ENCODE results near the gene RRAS.

RRAS gene

DNA sequence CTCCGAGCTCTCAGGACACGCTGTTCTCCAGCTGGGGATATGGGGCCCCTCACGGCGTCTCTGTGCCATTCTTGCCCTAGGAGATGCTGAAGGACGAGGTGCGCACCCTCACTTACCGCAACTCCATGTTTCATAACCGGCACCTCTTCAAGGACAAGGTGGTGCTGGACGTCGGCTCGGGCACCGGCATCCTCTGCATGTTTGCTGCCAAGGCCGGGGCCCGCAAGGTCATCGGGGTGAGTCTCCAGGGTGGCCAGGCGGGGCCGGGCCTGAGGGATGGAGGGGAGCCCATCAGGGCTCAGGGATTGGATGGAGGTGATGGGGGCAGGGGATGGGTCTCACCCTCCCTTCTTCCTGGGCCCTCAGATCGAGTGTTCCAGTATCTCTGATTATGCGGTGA is 41.9 kb upstream of the RRAS start:
- no peak overlapping the region for H3K4me3 ChIP-seq (ENCODE audit: control insufficient read depth, low read depth, low read length)
- TF ChIP-seq, protein P1, sequence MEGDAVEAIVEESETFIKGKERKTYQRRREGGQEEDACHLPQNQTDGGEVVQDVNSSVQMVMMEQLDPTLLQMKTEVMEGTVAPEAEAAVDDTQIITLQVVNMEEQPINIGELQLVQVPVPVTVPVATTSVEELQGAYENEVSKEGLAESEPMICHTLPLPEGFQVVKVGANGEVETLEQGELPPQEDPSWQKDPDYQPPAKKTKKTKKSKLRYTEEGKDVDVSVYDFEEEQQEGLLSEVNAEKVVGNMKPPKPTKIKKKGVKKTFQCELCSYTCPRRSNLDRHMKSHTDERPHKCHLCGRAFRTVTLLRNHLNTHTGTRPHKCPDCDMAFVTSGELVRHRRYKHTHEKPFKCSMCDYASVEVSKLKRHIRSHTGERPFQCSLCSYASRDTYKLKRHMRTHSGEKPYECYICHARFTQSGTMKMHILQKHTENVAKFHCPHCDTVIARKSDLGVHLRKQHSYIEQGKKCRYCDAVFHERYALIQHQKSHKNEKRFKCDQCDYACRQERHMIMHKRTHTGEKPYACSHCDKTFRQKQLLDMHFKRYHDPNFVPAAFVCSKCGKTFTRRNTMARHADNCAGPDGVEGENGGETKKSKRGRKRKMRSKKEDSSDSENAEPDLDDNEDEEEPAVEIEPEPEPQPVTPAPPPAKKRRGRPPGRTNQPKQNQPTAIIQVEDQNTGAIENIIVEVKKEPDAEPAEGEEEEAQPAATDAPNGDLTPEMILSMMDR (conservative IDR thresholded peaks at IDR 0.05; ENCODE audit: control insufficient read depth, insufficient read depth, low read depth, low read length), result no peak
- DNase-seq (ENCODE audit: low read depth), result no peak

DNA sequence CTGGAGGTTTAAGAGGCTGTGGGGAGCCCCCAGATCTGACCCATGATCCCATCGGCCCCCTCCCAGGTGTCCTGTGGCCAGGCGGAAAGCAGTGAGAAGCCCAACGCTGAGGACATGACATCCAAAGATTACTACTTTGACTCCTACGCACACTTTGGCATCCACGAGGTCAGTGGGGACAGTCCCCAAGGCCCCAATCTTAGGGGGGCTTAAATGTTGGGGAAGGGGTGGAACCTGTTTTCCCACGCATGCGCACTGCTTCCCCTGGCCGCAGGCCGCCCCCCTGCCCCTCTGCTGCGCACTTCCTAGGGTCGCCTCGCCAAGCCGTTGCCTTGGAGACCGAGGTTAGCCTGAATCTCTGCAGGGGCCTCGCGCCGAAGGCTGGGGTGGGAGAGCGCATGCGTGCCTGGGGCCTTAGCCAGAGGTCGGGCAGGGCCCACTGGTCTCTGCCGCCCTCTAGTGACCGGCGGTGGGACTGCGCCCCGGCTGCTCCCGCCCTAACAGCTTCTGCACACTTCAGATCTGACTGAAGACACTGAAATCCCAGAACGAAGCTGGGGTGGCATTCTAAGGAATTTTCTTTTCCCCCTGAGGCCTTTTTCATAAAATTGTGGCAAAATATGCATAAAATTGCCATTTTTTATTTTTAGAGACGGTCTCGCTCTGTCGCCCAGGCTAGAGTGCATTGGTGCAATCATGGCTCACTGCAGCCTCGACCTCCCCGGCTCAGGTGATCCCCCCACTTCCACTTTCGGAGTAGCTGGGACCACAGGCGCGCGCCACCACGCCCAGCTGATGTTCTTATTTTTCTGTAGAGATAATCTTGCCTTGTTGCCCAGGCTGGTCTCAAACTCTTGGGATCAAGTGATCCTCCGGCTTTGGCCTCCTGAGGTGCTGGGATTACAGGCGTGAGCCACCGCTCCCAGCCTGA is 40.7 kb upstream of the RRAS start:
- TF ChIP-seq, protein P1 (conservative IDR thresholded peaks at IDR 0.05; ENCODE audit: control insufficient read depth, insufficient read depth, low read depth, low read length), result peak; percentile 92
- DNase-seq (ENCODE audit: low read depth), result peak; percentile 80
- H3K4me3 ChIP-seq (ENCODE audit: control insufficient read depth, low read depth, low read length), result no peak overlapping the region

DNA sequence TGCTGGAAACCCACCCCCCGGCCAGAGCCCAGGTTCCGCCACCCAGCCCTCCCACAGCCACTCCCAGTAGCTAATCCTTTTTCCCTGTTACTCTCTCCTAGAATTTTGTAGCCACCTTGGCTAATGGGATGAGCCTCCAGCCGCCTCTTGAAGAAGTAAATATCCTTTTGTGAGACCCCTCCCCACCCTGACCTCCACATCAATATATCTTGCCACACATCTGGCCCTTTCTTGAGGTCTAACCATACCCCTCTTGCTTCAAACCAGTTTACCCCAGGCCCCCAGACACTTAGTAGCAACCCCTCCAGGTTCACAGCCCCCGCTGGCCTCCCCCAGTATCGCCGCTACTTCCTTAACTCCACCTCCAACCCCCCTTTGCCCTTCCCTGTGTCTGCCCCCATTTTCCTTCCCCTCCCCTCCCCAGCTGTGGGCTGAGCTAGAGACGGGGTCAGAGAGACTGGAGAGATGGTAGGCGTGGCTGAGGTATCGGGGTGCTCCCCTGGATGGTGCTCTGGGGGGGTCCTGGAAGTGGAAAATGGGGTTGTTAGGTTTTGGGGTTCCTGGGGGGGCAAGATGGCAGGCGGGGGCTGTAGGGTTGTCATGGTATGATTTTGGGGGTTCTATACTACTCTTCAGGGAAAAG is 39.9 kb upstream of the RRAS start:
- H3K4me3 ChIP-seq (ENCODE audit: control insufficient read depth, low read depth, low read length), result no peak overlapping the region
- DNase-seq (ENCODE audit: low read depth), result no peak
- TF ChIP-seq, protein P1 (conservative IDR thresholded peaks at IDR 0.05; ENCODE audit: control insufficient read depth, insufficient read depth, low read depth, low read length), result no peak

DNA sequence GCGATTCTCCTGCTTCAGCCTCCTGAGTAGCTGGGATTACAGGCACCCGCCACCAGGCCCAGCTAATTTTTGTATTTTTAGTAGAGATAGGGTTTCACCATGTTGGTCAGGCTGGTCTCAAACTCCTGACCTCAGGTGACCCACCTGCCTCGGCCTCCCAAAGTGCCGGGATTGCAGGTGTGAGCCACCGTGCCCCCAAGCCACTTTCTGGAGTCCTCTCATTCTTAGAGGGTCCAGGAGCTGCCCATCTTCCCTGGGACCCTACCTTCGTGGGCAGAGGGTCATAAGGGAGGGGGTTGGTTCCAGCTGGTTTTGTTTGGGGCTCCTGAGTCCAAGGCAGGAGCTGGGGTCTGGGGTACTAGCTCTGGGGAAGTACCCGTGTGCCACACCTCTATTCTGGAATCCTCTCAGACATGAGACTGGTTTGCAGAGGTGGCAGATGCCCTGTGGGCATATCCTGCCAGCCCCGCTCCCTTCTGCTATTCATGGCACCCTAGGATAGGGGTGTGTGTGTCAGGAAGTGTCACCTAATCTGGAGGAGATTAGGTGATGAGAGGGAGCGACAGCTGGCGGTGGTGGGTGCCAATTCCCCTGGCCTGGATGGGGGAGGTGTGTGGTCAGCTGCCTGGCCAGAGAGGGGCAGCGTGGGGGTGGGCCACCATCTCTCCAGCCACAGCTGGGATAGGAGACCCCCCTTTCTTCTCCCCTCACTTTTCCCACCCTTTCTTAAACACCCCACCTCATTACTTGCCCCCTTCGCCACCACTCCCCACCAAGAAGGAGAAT is 39.2 kb upstream of the RRAS start:
- no peak overlapping the region for H3K4me3 ChIP-seq (ENCODE audit: control insufficient read depth, low read depth, low read length)
- TF ChIP-seq, protein P1 (conservative IDR thresholded peaks at IDR 0.05; ENCODE audit: control insufficient read depth, insufficient read depth, low read depth, low read length), result no peak
- DNase-seq (ENCODE audit: low read depth), result no peak

DNA sequence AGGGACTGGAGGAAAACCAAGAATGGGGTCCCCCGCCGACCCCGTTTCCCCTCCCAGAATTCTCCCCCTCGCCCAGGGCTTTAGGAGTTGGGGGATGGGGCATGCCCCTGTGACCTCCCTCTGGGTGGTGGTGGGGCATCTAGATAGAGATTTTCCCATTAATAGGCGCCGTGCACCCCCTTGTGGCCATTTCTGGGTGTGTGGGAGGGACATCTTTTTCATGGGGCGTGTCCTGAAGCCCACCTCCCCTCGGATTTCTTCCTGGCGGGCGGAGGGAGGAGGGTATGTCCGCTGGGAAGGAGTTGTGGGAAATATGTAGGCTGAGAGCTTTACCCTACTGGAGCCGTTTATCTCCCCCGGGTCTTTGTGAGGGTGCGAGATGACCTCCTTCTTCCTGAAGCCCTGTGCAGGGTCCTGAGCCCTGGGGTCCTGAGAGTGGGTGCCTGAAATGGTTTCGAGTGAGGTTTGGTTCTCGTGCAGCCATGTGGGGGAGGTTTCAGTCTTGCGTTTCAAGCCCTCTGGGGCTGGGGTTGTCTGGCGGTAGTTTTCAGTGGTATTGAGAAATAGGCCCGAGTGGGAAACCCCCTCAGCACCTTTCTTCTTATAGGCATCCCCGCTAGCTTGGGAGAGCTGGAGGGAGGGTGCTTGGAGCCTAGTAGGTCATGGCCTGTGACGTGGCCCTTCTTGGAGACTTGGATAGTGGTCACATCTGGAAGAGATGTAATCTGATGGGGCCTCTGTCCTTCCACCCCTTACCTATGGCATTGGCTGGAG is 38.1 kb upstream of the RRAS start:
- DNase-seq (ENCODE audit: low read depth), result peak; percentile 70
- TF ChIP-seq, protein P1 (conservative IDR thresholded peaks at IDR 0.05; ENCODE audit: control insufficient read depth, insufficient read depth, low read depth, low read length), result peak; percentile 54

More for the DNA sequence above, 38.1 kb upstream of the RRAS start:
- peak overlapping the region; percentile 96 for H3K4me3 ChIP-seq (ENCODE audit: control insufficient read depth, low read depth, low read length)

All from fibroblast of mammary gland (primary cell).